ENCODE results near the gene BRI3.

The BRI3 gene

DNA sequence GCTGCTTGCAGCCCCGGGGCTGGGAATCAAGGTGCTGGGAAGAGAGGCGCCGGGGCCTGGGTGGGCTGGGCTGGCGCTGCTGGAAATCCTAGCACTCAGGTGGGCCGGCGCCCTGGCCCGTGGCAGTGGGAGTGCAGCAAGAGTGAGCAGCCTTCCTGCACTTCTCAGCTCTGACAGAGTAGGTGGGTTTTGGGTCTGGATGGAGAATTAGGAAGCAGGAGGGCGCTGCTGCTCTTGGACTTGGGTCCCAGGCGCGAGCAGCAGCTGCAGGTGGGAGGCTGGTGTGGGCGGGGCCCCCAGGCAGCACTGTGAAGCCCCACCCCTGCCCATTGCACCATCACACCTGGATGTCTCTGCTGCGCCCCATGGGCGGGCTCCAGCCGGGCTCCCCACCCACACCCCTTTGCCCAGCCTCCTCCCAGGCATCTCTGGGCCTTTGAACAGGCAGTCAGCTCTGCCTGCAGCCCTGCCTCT is 6.0 kb downstream of the BRI3 start:
- no peaks in the 10 kb centered on the region for H3K9me3 ChIP-seq (ENCODE audit: insufficient read depth, low read depth, low read length)
- H3K36me3 ChIP-seq (ENCODE audit: insufficient read depth, low read length) = peaks cover 27% of the 10 kb centered on the region
- peak overlapping the region; percentile 30; the same call in 1 of the 2 replicates for H3K27ac ChIP-seq (ENCODE audit: low read depth, low read length)
- 78% methylated on average over 14 of the region's 14 CpGs for WGBS
- H3K4me3 ChIP-seq (ENCODE audit: low read length) = no peak overlapping the region
- no peak overlapping the region for H3K9ac ChIP-seq (ENCODE audit: low read depth, low read length)
- peaks cover 23% of the 10 kb centered on the region for H3K4me1 ChIP-seq (ENCODE audit: insufficient read depth, low read length)
- H3K27me3 ChIP-seq (ENCODE audit: insufficient read depth, low read length) = no peaks in the 10 kb centered on the region

DNA sequence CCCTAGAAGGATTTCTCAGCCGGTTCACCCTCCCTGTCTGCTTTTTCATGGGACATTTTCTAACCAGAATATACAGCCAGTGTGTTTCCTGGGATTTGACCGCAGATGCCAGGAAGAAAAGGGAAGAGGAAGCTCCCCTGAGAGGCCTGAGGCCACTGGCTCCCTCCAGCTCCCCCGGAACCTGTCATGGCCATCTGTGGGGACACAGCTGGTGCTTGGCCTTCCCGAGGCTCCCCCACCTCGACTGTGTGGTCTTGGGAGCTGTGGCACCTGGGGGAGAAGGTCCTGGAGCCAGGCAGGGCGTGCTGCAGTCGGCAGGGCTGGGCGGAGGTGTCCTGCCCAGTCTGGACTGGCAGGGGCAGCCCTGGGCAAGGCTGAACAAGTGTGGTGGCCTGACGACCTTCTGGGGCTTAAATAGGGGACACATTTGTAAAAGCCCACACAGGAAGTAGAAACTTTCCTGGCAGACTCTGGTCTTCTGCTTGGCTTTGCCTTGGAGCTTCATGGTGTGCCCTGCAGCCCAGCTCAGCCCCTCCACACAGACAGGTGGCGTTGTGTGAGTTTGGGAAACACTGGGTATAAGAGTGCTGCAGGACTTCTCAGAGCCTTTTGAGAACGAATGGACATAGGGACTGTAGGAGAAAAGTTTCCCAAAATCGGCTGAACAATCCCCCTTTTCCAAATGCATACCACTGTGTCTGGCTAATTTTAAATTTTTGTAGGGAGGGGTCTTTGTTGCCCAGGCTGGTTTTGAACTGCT is 6.8 kb downstream of the BRI3 start:
- peaks cover 17% of the 10 kb centered on the region for H3K4me1 ChIP-seq (ENCODE audit: insufficient read depth, low read length)
- no peak overlapping the region for H3K4me3 ChIP-seq (ENCODE audit: low read length)
- H3K36me3 ChIP-seq (ENCODE audit: insufficient read depth, low read length) = peaks cover 35% of the 10 kb centered on the region
- 92% methylated on average over 12 of the region's 12 CpGs for WGBS
- H3K27me3 ChIP-seq (ENCODE audit: insufficient read depth, low read length) = no peaks in the 10 kb centered on the region
- H3K9ac ChIP-seq (ENCODE audit: low read depth, low read length) = no peak overlapping the region; the same call in 1 of the 2 replicates
- H3K9me3 ChIP-seq (ENCODE audit: insufficient read depth, low read depth, low read length) = no peaks in the 10 kb centered on the region
- H3K27ac ChIP-seq (ENCODE audit: low read depth, low read length) = 0 out of 2 replicates have a peak overlapping the region, but pooled peaks have one; percentile 13

- WGBS = 93% methylated on average over 4 of the region's 4 CpGs
- Histone ChIP-seq H3K36me3 (ENCODE audit: insufficient read depth, low read length) (peaks cover 38% of the 10 kb centered on the region), H3K9ac (ENCODE audit: low read depth, low read length) (no peak overlapping the region), H3K9me3 (ENCODE audit: insufficient read depth, low read depth, low read length) (no peaks in the 10 kb centered on the region), H3K27me3 (ENCODE audit: insufficient read depth, low read length) (no peaks in the 10 kb centered on the region), H3K27ac (ENCODE audit: low read depth, low read length) (no peak overlapping the region), H3K4me1 (ENCODE audit: insufficient read depth, low read length) (peaks cover 11% of the 10 kb centered on the region), H3K4me3 (ENCODE audit: low read length) (no peak overlapping the region)
Measured at GRCh38 chr7:98289333-98289875, 7.9 kb downstream of the BRI3 start.

DNA sequence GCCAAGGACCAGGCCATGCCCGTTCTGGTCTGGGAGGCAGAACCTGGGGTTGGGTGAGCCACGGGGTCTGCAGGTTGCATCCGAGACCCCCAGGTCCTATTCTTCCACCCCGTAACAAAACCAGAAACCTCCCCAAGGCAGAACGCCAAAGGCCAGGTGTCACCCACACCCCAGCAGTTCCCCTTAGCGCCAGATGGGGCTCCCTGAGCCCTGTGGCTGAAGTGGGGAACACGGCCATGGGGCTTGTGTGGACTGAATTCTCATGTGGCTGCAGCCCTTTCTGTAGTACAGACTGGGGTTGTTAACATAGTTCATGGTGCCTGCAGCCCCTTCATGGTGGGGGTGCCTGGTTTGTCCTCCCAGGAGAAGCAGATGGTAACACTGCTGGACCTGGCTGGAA is 10.2 kb downstream of the BRI3 start:
- peaks cover 42% of the 10 kb centered on the region for H3K36me3 ChIP-seq (ENCODE audit: insufficient read depth, low read length)
- WGBS = 94% methylated on average over 7 of the region's 7 CpGs
- 0 out of 2 replicates have a peak, but pooled peaks cover 4% of the 10 kb centered on the region for H3K4me1 ChIP-seq (ENCODE audit: insufficient read depth, low read length)
- H3K4me3 ChIP-seq (ENCODE audit: low read length) = no peak overlapping the region
- H3K9ac ChIP-seq (ENCODE audit: low read depth, low read length) = no peak overlapping the region
- no peaks in the 10 kb centered on the region for H3K9me3 ChIP-seq (ENCODE audit: insufficient read depth, low read depth, low read length)
- H3K27me3 ChIP-seq (ENCODE audit: insufficient read depth, low read length) = no peaks in the 10 kb centered on the region
- H3K27ac ChIP-seq (ENCODE audit: low read depth, low read length) = no peak overlapping the region

DNA sequence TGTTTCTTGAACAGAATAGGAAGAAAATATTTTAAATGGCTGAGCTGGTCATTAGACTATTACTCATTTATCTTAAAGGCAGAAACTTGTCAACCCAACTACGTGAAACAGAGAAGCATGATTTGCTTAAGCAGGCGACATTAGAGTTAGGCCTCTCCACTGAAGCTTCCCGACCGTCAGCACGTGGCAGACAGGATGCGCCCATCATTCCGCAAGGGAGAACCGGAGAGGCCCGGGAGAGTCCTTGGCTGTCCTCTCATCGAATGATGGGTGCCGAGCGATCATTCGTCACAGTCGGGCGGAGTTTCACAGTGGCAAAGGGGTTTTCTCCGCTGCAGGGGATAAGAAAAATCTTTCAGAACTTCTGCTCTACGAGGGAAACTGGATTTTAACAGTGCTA is 11.8 kb downstream of the BRI3 start:
- Histone ChIP-seq H3K27me3 (ENCODE audit: insufficient read depth, low read length) (no peaks in the 10 kb centered on the region), H3K9ac (ENCODE audit: low read depth, low read length) (no peak overlapping the region), H3K4me3 (ENCODE audit: low read length) (no peak overlapping the region), H3K9me3 (ENCODE audit: insufficient read depth, low read depth, low read length) (no peaks in the 10 kb centered on the region), H3K27ac (ENCODE audit: low read depth, low read length) (no peak overlapping the region), H3K36me3 (ENCODE audit: insufficient read depth, low read length) (peaks cover 37% of the 10 kb centered on the region), H3K4me1 (ENCODE audit: insufficient read depth, low read length) (0 out of 2 replicates have a peak, but pooled peaks cover 3% of the 10 kb centered on the region)
- WGBS = 94% methylated on average over 17 of the region's 17 CpGs

GRCh38 chr7:98293746-98294145 is 12.3 kb downstream of the BRI3 start:
- no peak overlapping the region for H3K27ac ChIP-seq (ENCODE audit: low read depth, low read length)
- peaks cover 36% of the 10 kb centered on the region for H3K36me3 ChIP-seq (ENCODE audit: insufficient read depth, low read length)
- 94% methylated on average over 13 of the region's 13 CpGs for WGBS

DNA sequence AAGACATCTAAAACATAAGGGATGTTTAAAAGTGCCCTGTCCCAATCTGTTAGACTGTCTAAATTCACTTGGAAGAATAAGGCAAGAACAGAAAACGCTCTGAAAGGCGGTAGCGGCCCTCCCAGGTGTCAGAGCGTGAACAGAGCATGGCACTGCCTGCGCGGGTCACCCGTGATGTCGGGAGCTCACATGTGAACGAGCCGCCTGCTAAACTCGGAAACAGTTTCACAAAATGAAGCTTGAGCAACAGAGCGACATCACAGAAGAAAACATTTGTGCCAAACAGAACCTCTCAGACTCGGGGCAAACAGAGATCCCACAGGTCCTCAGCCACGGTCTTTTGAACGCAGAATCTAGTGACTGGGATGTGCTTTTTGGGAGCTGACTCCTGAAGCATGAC is 12.8 kb downstream of the BRI3 start:
- Histone ChIP-seq H3K27ac (ENCODE audit: low read depth, low read length) (peak overlapping the region; percentile 45; the same call in 1 of the 2 replicates), H3K4me3 (ENCODE audit: low read length) (no peak overlapping the region), H3K9me3 (ENCODE audit: insufficient read depth, low read depth, low read length) (no peaks in the 10 kb centered on the region), H3K27me3 (ENCODE audit: insufficient read depth, low read length) (no peaks in the 10 kb centered on the region), H3K4me1 (ENCODE audit: insufficient read depth, low read length) (0 out of 2 replicates have a peak, but pooled peaks cover 3% of the 10 kb centered on the region), H3K36me3 (ENCODE audit: insufficient read depth, low read length) (peaks cover 36% of the 10 kb centered on the region), H3K9ac (ENCODE audit: low read depth, low read length) (peak overlapping the region; percentile 29; the same call in 1 of the 2 replicates)
- WGBS = 86% methylated on average over 15 of the region's 15 CpGs

More at GRCh38 chr7:98293746-98294145, 12.3 kb downstream of the BRI3 start:
- no peaks in the 10 kb centered on the region for H3K27me3 ChIP-seq (ENCODE audit: insufficient read depth, low read length)
- H3K9ac ChIP-seq (ENCODE audit: low read depth, low read length) = no peak overlapping the region
- H3K4me3 ChIP-seq (ENCODE audit: low read length) = no peak overlapping the region
- H3K9me3 ChIP-seq (ENCODE audit: insufficient read depth, low read depth, low read length) = no peaks in the 10 kb centered on the region
- H3K4me1 ChIP-seq (ENCODE audit: insufficient read depth, low read length) = 0 out of 2 replicates have a peak, but pooled peaks cover 3% of the 10 kb centered on the region

- H3K9ac ChIP-seq (ENCODE audit: low read depth, low read length) = no peak overlapping the region
- H3K4me3 ChIP-seq (ENCODE audit: low read length) = no peak overlapping the region
- H3K4me1 ChIP-seq (ENCODE audit: insufficient read depth, low read length) = 0 out of 2 replicates have a peak, but pooled peaks cover 3% of the 10 kb centered on the region
- H3K36me3 ChIP-seq (ENCODE audit: insufficient read depth, low read length) = peaks cover 37% of the 10 kb centered on the region
- H3K27me3 ChIP-seq (ENCODE audit: insufficient read depth, low read length) = no peaks in the 10 kb centered on the region
- 23% methylated on average over 14 of the region's 14 CpGs for WGBS
- H3K9me3 ChIP-seq (ENCODE audit: insufficient read depth, low read depth, low read length) = no peaks in the 10 kb centered on the region
- H3K27ac ChIP-seq (ENCODE audit: low read depth, low read length) = 0 out of 2 replicates have a peak overlapping the region, but pooled peaks have one; percentile 45
Measured at GRCh38 chr7:98294798-98295382, 13.4 kb downstream of the BRI3 start.

DNA sequence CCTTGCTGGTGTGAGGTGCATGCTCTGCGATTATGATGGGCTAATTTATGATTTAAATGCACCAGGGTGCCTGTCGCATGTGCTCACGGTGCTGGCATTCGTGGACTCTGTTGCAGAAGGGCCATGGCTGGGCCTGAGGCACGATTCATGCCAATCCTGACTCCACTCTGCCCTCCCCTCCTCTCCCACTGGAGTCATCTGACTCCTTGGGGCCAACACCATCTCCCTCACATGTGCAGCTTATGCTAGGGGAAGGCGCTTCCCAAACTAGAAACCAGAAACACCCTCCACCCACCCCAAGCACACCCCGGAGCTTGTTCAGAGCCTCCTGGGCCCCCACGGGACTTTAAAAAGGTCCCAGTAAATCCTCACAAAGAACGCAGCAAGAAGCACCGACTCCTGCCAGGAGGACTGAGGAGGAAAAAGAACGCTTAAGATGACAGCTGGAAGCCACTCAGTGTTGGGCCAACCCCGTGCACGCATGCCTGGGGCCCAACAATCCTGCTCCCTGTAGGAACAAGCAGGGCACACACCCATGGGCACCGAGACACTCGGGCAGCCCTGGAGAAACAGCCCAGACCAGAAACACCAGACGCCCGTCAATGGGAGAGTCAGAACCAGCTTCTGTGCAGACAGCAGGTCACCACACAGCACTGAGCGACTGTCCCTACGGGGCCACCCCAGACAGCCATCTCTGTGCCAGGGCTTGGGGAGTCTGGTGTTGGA is 14.1 kb downstream of the BRI3 start:
- no peaks in the 10 kb centered on the region for H3K9me3 ChIP-seq (ENCODE audit: insufficient read depth, low read depth, low read length)
- no peak overlapping the region for H3K9ac ChIP-seq (ENCODE audit: low read depth, low read length)
- H3K4me3 ChIP-seq (ENCODE audit: low read length) = no peak overlapping the region
- no peaks in the 10 kb centered on the region for H3K27me3 ChIP-seq (ENCODE audit: insufficient read depth, low read length)
- 87% methylated on average over 19 of the region's 19 CpGs for WGBS
- H3K36me3 ChIP-seq (ENCODE audit: insufficient read depth, low read length) = peaks cover 40% of the 10 kb centered on the region
- H3K4me1 ChIP-seq (ENCODE audit: insufficient read depth, low read length) = 0 out of 2 replicates have a peak, but pooled peaks cover 3% of the 10 kb centered on the region
- H3K27ac ChIP-seq (ENCODE audit: low read depth, low read length) = no peak overlapping the region

- Histone ChIP-seq H3K9ac (ENCODE audit: low read depth, low read length) (no peak overlapping the region), H3K9me3 (ENCODE audit: insufficient read depth, low read depth, low read length) (no peaks in the 10 kb centered on the region), H3K27ac (ENCODE audit: low read depth, low read length) (no peak overlapping the region), H3K4me1 (ENCODE audit: insufficient read depth, low read length) (0 out of 2 replicates have a peak, but pooled peaks cover 3% of the 10 kb centered on the region), H3K27me3 (ENCODE audit: insufficient read depth, low read length) (no peaks in the 10 kb centered on the region), H3K4me3 (ENCODE audit: low read length) (no peak overlapping the region), H3K36me3 (ENCODE audit: insufficient read depth, low read length) (peaks cover 33% of the 10 kb centered on the region)
- 91% methylated on average over 12 of the region's 12 CpGs for WGBS
Measured at GRCh38 chr7:98296833-98297232, 15.3 kb downstream of the BRI3 start.

Data from HUES64 (cell line).